Endodermal cell (in vitro differentiated cells): ENCODE measurements around the gene KCND3. TPM values are rescaled to one million over a fixed set of nuclear protein-coding genes. Genes with fewer than 3 reads are reported as not detected.

ENCODE experiments used
- DNase-seq: peaks from one replicate; pipeline ENCODE4 v3.0.0-alpha.2; 2017
- H3K27ac ChIP-seq: 2 replicates; pipeline ENCODE4 v1.5.1; 2013; ENCODE audit warnings: mild to moderate bottlenecking, low read depth, low read length, moderate library complexity
- H3K27me3 ChIP-seq: 2 replicates; pipeline ENCODE4 v1.6.1; 2013; ENCODE audit warnings: mild to moderate bottlenecking, low read length, moderate library complexity; ENCODE audit not compliant: insufficient read depth, control insufficient read depth, poor library complexity, severe bottlenecking
- H3K36me3 ChIP-seq: 2 replicates; pipeline ENCODE4 v1.7.0; 2013; ENCODE audit warnings: mild to moderate bottlenecking, low read length, moderate library complexity; ENCODE audit not compliant: control insufficient read depth, insufficient read depth
- H3K4me1 ChIP-seq: one replicate; pipeline ENCODE4 v1.7.0; 2013; ENCODE audit warnings: low read length; ENCODE audit not compliant: control insufficient read depth, insufficient read depth
- H3K4me3 ChIP-seq: 2 replicates; pipeline ENCODE4 v1.5.1; 2013; ENCODE audit warnings: mild to moderate bottlenecking, low read length, moderate library complexity
- H3K9ac ChIP-seq: 2 replicates; pipeline ENCODE4 v1.6.1; 2013; ENCODE audit warnings: mild to moderate bottlenecking, low read length, moderate library complexity; ENCODE audit not compliant: poor library complexity, severe bottlenecking; ENCODE audit errors: extremely low read depth
- H3K9me3 ChIP-seq: 2 replicates; pipeline ENCODE4 v1.6.1; 2013; ENCODE audit warnings: mild to moderate bottlenecking, low read length, moderate library complexity; ENCODE audit not compliant: control insufficient read depth
- H3K27ac Mint-ChIP-seq: 2 replicates; pipeline ENCODE4 v1.8.0; 2020; ENCODE audit warnings: mixed read lengths
- H3K27me3 Mint-ChIP-seq: 2 replicates; pipeline ENCODE4 v1.8.0; 2021; ENCODE audit warnings: mild to moderate bottlenecking, mixed read lengths; ENCODE audit not compliant: insufficient read depth
- H3K36me3 Mint-ChIP-seq: 2 replicates; pipeline ENCODE4 v1.8.0; 2020; ENCODE audit warnings: low read depth, mixed read lengths
- H3K4me1 Mint-ChIP-seq: 2 replicates; pipeline ENCODE4 v1.8.0; 2020; ENCODE audit warnings: mixed read lengths
- H3K4me3 Mint-ChIP-seq: 2 replicates; pipeline ENCODE4 v1.8.0; 2020; ENCODE audit warnings: mild to moderate bottlenecking, moderate library complexity, mixed read lengths
- H3K9me3 Mint-ChIP-seq: 2 replicates; pipeline ENCODE4 v1.8.0; 2020; ENCODE audit warnings: mild to moderate bottlenecking, mixed read lengths
- CTCF ChIP-seq: fragments of 200-600 bp; sonication (generic); conservative IDR thresholded peaks from 2 replicates; pipeline ENCODE4 v1.5.0; 2021; ENCODE audit warnings: antibody characterized with exemption, mild to moderate bottlenecking
- WGBS, 2 experiments: methylation state at CpG; one replicate each; pipeline versions ENCODE4 v1.1.5 to v1.1.7; 2013; ENCODE audit warnings: missing lambda C conversion rate in 2 of 2, mixed read lengths in 1 of 2; ENCODE audit not compliant: insufficient coverage in 1 of 2, insufficient read length in 1 of 2; 5-methylcytosine and 5-hydroxymethylcytosine counted together
- total RNA-seq, 2 donors: library from RNA; stranded (reverse); fragmentation: NEBNext Ultra II Directional in 1 of 2; extraction: Animal tissue kit (Norgen Biotek cat#: 25700) in 1 of 2; gene quantifications; 2 replicates in 1 of 2; 3 replicates in 1 of 2; pipeline ENCODE4 v1.2.1, GENCODE V29; 2021

KCND3 gene
- total RNA-seq, 2 donors from 2014 or later = 0.13 TPM; not detected in 1

- H3K4me3 Mint-ChIP-seq = no peak overlapping the region
- H3K9ac ChIP-seq = no peak overlapping the region
- no peak for DNase-seq
- peaks cover 4% of the 10 kb centered on the region for H3K4me1 ChIP-seq
- no peak for TF ChIP-seq CTCF
- peaks cover 99% of the 10 kb centered on the region for H3K27me3 Mint-ChIP-seq
- H3K4me1 Mint-ChIP-seq = peaks cover 16% of the 10 kb centered on the region
- H3K36me3 Mint-ChIP-seq = no peaks in the 10 kb centered on the region
- no peaks in the 10 kb centered on the region for H3K36me3 ChIP-seq
- H3K4me3 ChIP-seq = no peak overlapping the region
- no peaks in the 10 kb centered on the region for H3K9me3 ChIP-seq
- H3K9me3 Mint-ChIP-seq = no peaks in the 10 kb centered on the region
- WGBS, 2 experiments = 89 to 97% methylated on average over 5 of the region's 5 CpGs
- H3K27me3 ChIP-seq = peaks cover 97% of the 10 kb centered on the region
- no peak overlapping the region for H3K27ac ChIP-seq
- no peak overlapping the region for H3K27ac Mint-ChIP-seq
Measured at GRCh38 chr1:112026016-112026415, 36.5 kb upstream of the KCND3 start.

DNA sequence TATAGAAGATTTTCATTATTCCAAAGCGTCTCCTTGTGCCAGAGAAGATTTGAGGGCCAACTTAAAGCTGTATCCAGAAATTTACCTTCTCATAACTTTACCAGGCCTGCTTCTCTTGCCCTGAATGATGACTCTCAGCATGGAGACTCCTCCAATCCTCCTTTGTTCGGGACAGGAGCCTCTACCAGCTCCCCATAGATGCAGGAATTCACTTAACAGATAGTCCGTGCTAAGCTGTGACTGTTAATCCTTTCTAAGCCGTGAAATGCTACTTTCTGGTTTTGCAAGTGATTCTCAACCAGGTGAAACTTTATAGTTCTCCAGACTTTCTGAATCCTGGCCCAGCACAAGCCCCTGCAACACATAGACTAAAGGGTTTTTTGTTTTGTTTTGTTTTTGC lies 31.8 kb upstream of the KCND3 start:
- H3K4me1 ChIP-seq = peaks cover 4% of the 10 kb centered on the region
- peaks cover 9% of the 10 kb centered on the region for H3K4me1 Mint-ChIP-seq
- 39 to 57% methylated on average over 4 of the region's 4 CpGs for WGBS, 2 experiments
- no peak overlapping the region for H3K27ac ChIP-seq
- TF ChIP-seq CTCF = no peak
- peaks cover 99% of the 10 kb centered on the region for H3K27me3 Mint-ChIP-seq
- H3K9me3 ChIP-seq = peaks cover 21% of the 10 kb centered on the region
- peaks cover 97% of the 10 kb centered on the region for H3K27me3 ChIP-seq
- no peak overlapping the region for H3K9ac ChIP-seq
- no peaks in the 10 kb centered on the region for H3K36me3 Mint-ChIP-seq
- H3K4me3 Mint-ChIP-seq = no peak overlapping the region
- H3K36me3 ChIP-seq = no peaks in the 10 kb centered on the region
- H3K9me3 Mint-ChIP-seq = peaks cover 14% of the 10 kb centered on the region
- no peak overlapping the region for H3K4me3 ChIP-seq
- no peak overlapping the region for H3K27ac Mint-ChIP-seq
- DNase-seq = peak; percentile 58

DNA sequence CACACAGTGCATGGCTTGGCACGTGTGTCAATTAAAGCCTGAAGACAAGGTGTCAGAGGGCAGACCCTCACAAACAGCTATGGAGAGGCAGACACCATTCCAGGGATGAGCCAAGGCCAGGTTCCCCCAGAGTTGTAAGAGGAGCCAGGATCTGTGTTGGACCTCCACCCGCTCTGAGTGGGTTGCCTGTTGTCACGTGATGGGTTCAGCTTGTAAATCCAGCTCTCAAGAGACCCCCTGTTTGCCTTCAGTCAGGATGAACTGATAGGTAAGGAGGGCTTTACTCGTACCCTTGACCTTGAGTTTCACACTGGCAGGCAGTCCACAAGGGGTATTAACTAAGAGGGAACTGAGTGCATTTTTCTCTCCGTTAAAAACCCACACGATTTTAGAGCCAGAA lies 27.7 kb upstream of the KCND3 start:
- Mint-ChIP-seq H3K9me3 (peaks cover 34% of the 10 kb centered on the region), H3K36me3 (no peaks in the 10 kb centered on the region), H3K4me1 (peaks cover 9% of the 10 kb centered on the region), H3K27me3 (peaks cover 100% of the 10 kb centered on the region), H3K4me3 (no peak overlapping the region), H3K27ac (no peak overlapping the region)
- Histone ChIP-seq H3K9me3 (peaks cover 31% of the 10 kb centered on the region), H3K4me1 (no peaks in the 10 kb centered on the region), H3K36me3 (no peaks in the 10 kb centered on the region), H3K9ac (no peak overlapping the region), H3K27ac (no peak overlapping the region), H3K4me3 (no peak overlapping the region), H3K27me3 (peaks cover 97% of the 10 kb centered on the region)
- 71 to 81% methylated on average over 5 to 6 of the region's 6 CpGs for WGBS, 2 experiments
- DNase-seq = no peak
- no peak for TF ChIP-seq CTCF
